ENCODE data around the gene PIK3C2B. TPM values are rescaled to one million over a fixed set of nuclear protein-coding genes. Genes with fewer than 3 reads are reported as not detected.

PIK3C2B gene
- total RNA-seq, 2 donors from 2014 or later = 67.6 to 85.5 TPM

DNA sequence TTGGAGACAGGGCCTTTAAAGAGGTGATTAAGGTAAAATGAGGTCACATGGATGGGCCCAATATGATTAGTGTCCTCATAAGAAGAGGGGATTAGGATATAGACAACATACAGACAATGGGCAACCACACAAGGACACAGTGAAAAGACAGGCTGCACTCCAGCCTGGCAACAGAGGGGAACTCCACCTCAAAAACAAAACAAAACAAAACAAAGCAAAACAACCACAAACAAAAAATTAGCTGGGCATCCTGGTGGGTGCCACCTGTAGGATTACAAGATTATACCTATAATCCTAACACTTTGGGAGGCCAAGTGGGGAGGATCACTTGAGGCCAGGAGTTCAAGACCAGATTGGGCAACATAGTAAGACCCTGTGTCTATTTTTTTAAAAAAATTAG lies 16.8 kb upstream of the PIK3C2B start:
- intact Hi-C loops (cut with DNase I) = no loop called here
- H3K4me1 ChIP-seq = no peaks in the 10 kb centered on the region
- no peaks in the 10 kb centered on the region for H3K27me3 ChIP-seq
- no peak overlapping the region for H3K27ac ChIP-seq
- no peaks in the 10 kb centered on the region for H3K9me3 ChIP-seq
- TF ChIP-seq, protein P1, sequence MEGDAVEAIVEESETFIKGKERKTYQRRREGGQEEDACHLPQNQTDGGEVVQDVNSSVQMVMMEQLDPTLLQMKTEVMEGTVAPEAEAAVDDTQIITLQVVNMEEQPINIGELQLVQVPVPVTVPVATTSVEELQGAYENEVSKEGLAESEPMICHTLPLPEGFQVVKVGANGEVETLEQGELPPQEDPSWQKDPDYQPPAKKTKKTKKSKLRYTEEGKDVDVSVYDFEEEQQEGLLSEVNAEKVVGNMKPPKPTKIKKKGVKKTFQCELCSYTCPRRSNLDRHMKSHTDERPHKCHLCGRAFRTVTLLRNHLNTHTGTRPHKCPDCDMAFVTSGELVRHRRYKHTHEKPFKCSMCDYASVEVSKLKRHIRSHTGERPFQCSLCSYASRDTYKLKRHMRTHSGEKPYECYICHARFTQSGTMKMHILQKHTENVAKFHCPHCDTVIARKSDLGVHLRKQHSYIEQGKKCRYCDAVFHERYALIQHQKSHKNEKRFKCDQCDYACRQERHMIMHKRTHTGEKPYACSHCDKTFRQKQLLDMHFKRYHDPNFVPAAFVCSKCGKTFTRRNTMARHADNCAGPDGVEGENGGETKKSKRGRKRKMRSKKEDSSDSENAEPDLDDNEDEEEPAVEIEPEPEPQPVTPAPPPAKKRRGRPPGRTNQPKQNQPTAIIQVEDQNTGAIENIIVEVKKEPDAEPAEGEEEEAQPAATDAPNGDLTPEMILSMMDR (IDR thresholded peaks at IDR 0.05) = no peak
- no peak for DNase-seq
- no peak overlapping the region for H3K4me3 ChIP-seq
- no peak overlapping the region for H3K9ac ChIP-seq (ENCODE audit: low read depth in 2 of 2, low read length in 2 of 2)
- no peaks in the 10 kb centered on the region for H3K36me3 ChIP-seq

DNA sequence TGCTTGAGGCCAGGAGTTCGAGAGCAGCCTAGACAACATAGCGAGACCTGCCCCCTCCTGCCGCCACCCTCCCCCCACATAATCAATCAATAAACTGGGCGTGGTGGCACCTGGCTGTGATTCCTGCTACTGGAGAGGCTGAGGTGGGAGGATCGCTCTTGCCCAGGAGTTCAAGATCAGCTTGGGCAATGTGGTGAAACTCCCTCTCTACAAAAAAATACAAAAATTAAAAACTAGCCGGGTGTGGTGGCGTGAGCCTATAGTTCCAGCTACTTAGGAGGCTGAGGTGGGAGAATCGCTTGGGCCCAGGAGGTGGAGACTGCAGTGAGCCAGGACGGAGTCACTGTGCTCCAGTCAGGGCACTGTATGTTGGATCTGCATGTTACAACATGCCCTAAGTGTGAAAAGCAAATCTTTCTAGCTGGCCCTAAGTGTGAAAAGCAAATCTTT lies 14.6 kb upstream of the PIK3C2B start:
- DNase-seq = no peak
- Histone ChIP-seq H3K27me3 (no peaks in the 10 kb centered on the region), H3K9me3 (no peaks in the 10 kb centered on the region), H3K4me1 (no peaks in the 10 kb centered on the region), H3K36me3 (no peaks in the 10 kb centered on the region), H3K27ac (no peak overlapping the region), H3K4me3 (no peak overlapping the region), H3K9ac (ENCODE audit: low read depth in 2 of 2, low read length in 2 of 2) (no peak overlapping the region)
- TF ChIP-seq, protein P1 (IDR thresholded peaks at IDR 0.05) = no peak
- intact Hi-C loops (cut with DNase I) = no loop called here

DNA sequence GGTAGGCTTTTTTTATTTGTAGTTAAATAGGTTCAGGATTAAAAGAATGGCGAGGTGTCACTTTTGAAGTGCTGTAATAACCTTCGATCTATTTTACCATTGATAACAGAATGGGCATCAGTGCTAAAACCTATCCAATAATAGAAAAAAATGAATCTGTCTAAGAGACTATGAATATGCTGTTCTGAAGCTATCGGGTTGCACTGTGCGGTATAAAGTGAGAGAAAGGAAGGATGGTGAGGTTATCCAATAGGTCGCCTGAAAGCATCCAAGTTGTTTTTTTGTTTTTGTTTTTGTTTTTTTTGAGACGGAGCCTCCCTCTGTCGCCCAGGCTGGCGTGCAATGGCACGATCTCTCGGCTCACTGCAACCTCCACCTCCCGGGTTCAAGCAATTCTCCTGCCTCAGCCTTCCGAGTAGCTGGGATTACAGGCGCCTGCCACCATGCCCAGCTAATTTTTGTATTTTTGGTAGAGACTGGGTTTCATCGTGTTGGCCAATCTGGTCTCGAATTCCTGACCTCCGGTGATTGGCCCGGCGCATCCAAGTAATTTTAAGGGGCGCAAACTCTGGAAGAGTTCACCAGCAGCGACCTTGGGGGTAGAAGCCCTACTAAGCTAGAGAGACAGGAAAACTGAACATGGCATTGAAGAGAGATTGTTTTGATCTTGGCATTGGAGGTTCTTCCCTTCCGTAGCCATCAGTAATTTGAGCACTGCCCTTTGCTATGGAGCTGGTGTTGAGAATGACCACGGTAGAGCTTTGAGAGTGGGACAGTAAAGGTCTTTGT lies 12.9 kb upstream of the PIK3C2B start:
- TF ChIP-seq, protein P1 (IDR thresholded peaks at IDR 0.05) = no peak
- intact Hi-C loops (cut with DNase I) = no loop called here
- no peaks in the 10 kb centered on the region for H3K9me3 ChIP-seq
- peak overlapping the region; percentile 45 for H3K4me3 ChIP-seq
- no peaks in the 10 kb centered on the region for H3K27me3 ChIP-seq
- peak overlapping the region; percentile 52 to 80 for H3K9ac ChIP-seq (ENCODE audit: low read depth in 2 of 2, low read length in 2 of 2)
- no peaks in the 10 kb centered on the region for H3K4me1 ChIP-seq
- DNase-seq = peak; percentile 50
- no peaks in the 10 kb centered on the region for H3K36me3 ChIP-seq
- peak overlapping the region; percentile 80 for H3K27ac ChIP-seq

DNA sequence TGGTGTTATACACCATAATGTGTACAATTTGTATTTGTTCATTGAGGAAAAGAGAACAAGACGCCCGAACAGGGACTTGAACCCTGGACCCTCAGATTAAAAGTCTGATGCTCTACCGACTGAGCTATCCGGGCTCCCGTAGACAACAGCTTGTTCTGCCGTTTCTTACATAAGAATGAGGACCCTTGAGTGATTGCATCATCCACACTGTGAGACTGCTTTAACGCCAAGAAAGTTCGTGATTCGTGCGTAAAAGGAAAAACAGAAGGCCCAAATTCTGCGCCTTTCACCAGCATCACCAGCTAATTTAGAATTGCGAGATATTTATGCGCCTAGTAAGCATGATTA lies 12.3 kb upstream of the PIK3C2B start:
- Histone ChIP-seq H3K27me3 (no peaks in the 10 kb centered on the region), H3K9ac (ENCODE audit: low read depth in 2 of 2, low read length in 2 of 2) (peak overlapping the region; percentile 52 to 80), H3K4me3 (peak overlapping the region; percentile 45), H3K27ac (peak overlapping the region; percentile 80), H3K9me3 (no peaks in the 10 kb centered on the region), H3K36me3 (no peaks in the 10 kb centered on the region), H3K4me1 (no peaks in the 10 kb centered on the region)
- peak; percentile 93 for DNase-seq
- intact Hi-C loops (cut with DNase I) = no loop called here
- TF ChIP-seq, protein P1 (IDR thresholded peaks at IDR 0.05) = no peak

DNA sequence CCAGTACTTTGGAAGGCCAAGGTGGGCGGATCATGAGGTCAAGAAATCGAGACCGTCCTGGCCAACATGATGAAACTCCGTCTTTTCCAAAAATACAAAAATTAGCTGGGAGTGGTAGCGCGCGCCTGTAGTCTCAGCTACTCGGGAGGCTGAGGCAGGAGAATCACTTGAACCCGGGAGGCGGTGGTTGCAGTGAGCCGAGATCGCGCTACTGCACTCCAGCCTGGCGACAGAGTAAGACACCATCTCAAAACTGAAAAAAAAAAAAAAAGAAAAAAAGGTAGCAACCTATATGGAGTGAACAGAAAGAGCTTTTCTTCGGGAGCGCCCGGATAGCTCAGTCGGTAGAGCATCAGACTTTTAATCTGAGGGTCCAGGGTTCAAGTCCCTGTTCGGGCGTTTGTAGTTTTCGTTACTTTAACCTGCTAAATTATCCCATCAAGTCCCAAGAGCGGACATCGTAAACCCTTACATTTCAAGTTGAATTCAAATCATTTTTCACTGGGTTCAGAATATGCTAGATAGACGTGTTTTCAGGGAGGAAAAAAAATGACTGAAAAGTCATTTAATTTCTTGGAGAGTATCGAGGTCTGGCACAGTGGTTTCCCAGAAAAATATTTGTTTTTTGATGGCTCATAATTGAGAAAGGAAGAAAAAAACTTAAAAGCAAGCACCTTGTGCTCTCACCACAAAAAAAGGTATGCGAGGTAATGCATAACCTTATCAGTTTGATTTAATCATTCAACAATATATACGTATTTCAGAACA lies 11.8 kb upstream of the PIK3C2B start:
- peak overlapping the region; percentile 45 for H3K4me3 ChIP-seq
- intact Hi-C loops (cut with DNase I) = no loop called here
- H3K9ac ChIP-seq (ENCODE audit: low read depth in 2 of 2, low read length in 2 of 2) = peak overlapping the region; percentile 28 to 80

More for the DNA sequence above, 11.8 kb upstream of the PIK3C2B start:
- Histone ChIP-seq H3K4me1 (no peaks in the 10 kb centered on the region), H3K27ac (peak overlapping the region; percentile 80), H3K27me3 (no peaks in the 10 kb centered on the region), H3K9me3 (no peaks in the 10 kb centered on the region), H3K36me3 (no peaks in the 10 kb centered on the region)
- TF ChIP-seq, protein P1 (IDR thresholded peaks at IDR 0.05) = no peak
- peak; percentile 81 for DNase-seq

Measured in colonic mucosa (tissue), 4 donors.